Suppressor macrophage (primary cell): ENCODE measurements around the gene NCAPD3.
A peak's percentile ranks its signal among the peaks of the same experiment; 100 is the strongest.

Experiments used
- DNase-seq, 4 experiments: peaks; one replicate each; pipeline ENCODE4 v3.0.0-alpha.2; 2020 to 2022

NCAPD3 gene

GRCh38 chr11:134157451-134157850 is 66.3 kb downstream of the NCAPD3 start:
- no peak for DNase-seq

GRCh38 chr11:134155946-134156865 is 67.6 kb downstream of the NCAPD3 start:
- DNase-seq, result no peak

- no peak for DNase-seq
Observed at GRCh38 chr11:134155456-134155855, 68.3 kb downstream of the NCAPD3 start.

- no peak for DNase-seq
Observed at GRCh38 chr11:134154441-134154840, 69.3 kb downstream of the NCAPD3 start.

- no peak for DNase-seq
Observed at GRCh38 chr11:134153147-134153905, 70.4 kb downstream of the NCAPD3 start.

GRCh38 chr11:134152696-134153095 is 71.1 kb downstream of the NCAPD3 start:
- no peak for DNase-seq

GRCh38 chr11:134151083-134151747 is 72.6 kb downstream of the NCAPD3 start:
- DNase-seq, result no peak

- DNase-seq, result no peak
Observed at GRCh38 chr11:134150195-134150903, 73.4 kb downstream of the NCAPD3 start.

- no peak for DNase-seq
Observed at GRCh38 chr11:134149371-134149770, 74.4 kb downstream of the NCAPD3 start.

GRCh38 chr11:134146598-134146997 is 77.2 kb downstream of the NCAPD3 start:
- DNase-seq, result no peak

GRCh38 chr11:134145715-134146114 is 78.1 kb downstream of the NCAPD3 start:
- DNase-seq, result no peak

GRCh38 chr11:134144744-134145143 is 79.0 kb downstream of the NCAPD3 start:
- DNase-seq, result no peak

GRCh38 chr11:134143801-134144200 is 80.0 kb downstream of the NCAPD3 start:
- DNase-seq, result no peak

GRCh38 chr11:134142536-134142935 is 81.2 kb downstream of the NCAPD3 start:
- DNase-seq, result no peak

- no peak for DNase-seq
Observed at GRCh38 chr11:134140961-134141490, 82.7 kb downstream of the NCAPD3 start.

- DNase-seq, result peak; percentile 55 to 58 (median 56)
Observed at GRCh38 chr11:134139873-134140331, 83.9 kb downstream of the NCAPD3 start.

GRCh38 chr11:134139303-134139872 is 84.4 kb downstream of the NCAPD3 start:
- no peak for DNase-seq

- no peak for DNase-seq
Observed at GRCh38 chr11:134138376-134138775, 85.4 kb downstream of the NCAPD3 start.

- DNase-seq, result no peak
Observed at GRCh38 chr11:134134167-134134566, 89.6 kb downstream of the NCAPD3 start.

- no peak for DNase-seq
Observed at GRCh38 chr11:134132808-134133207, 91.0 kb downstream of the NCAPD3 start.

- no peak for DNase-seq
Observed at GRCh38 chr11:134131628-134132244, 92.0 kb downstream of the NCAPD3 start.
